Liver (tissue), 9 donors: ENCODE results near the gene SPSB2. TPM values are rescaled to one million over a fixed set of nuclear protein-coding genes. Genes with fewer than 3 reads are reported as not detected.

Experiments used
- DNase-seq: peaks from one replicate; pipeline ENCODE4 v3.0.0-alpha.2; 2017; ENCODE audit warnings: low spot score
- H3K27ac ChIP-seq, 2 donors: one replicate each; pipeline ENCODE4 v1.7.0; 2013; ENCODE audit warnings: inconsistent platforms in 2 of 2, low read length in 2 of 2, control low read depth in 1 of 2, low read depth in 1 of 2, mild to moderate bottlenecking in 1 of 2
- H3K27me3 ChIP-seq, 4 donors: one replicate each; pipeline versions ENCODE4 v1.6.1 to v1.7.0; 2013; ENCODE audit warnings: low read length in 3 of 4, inconsistent platforms in 1 of 4, mild to moderate bottlenecking in 1 of 4, moderate library complexity in 1 of 4; ENCODE audit not compliant: control insufficient read depth in 4 of 4, insufficient read depth in 4 of 4
- H3K36me3 ChIP-seq, 4 donors: one replicate each; pipeline versions ENCODE4 v1.6.1 to v1.7.0; 2013; ENCODE audit warnings: low read length in 3 of 4, mild to moderate bottlenecking in 3 of 4, low read depth in 1 of 4, moderate library complexity in 1 of 4; ENCODE audit not compliant: control insufficient read depth in 4 of 4, insufficient read depth in 3 of 4
- H3K4me1 ChIP-seq, 4 donors: one replicate each; pipeline versions ENCODE4 v1.6.1 to v1.7.0; 2013; ENCODE audit warnings: low read length in 3 of 4, mild to moderate bottlenecking in 3 of 4, moderate library complexity in 1 of 4; ENCODE audit not compliant: control insufficient read depth in 4 of 4, insufficient read depth in 4 of 4
- H3K4me3 ChIP-seq, 3 donors: one replicate each; pipeline versions ENCODE4 v1.6.1 to v1.7.0; 2013; ENCODE audit warnings: low read length in 3 of 3, control low read depth in 1 of 3, low read depth in 1 of 3, mild to moderate bottlenecking in 1 of 3
- H3K9ac ChIP-seq, 2 donors: one replicate each; pipeline ENCODE4 v1.7.0; 2013; ENCODE audit warnings: low read length in 2 of 2, mild to moderate bottlenecking in 2 of 2, moderate library complexity in 2 of 2, control low read depth in 1 of 2, low read depth in 1 of 2
- H3K9me3 ChIP-seq, 4 donors: one replicate each; pipeline versions ENCODE4 v1.6.1 to v1.7.0; 2013; ENCODE audit warnings: low read length in 3 of 4; ENCODE audit not compliant: control insufficient read depth in 4 of 4
- EGR1 ChIP-seq, 2 donors: IDR thresholded peaks; 2 replicates each; pipeline ENCODE4 v1.6.1; 2016 to 2018; ENCODE audit warnings: antibody characterized with exemption in 2 of 2, low read depth in 2 of 2
- FOXA1 ChIP-seq: IDR thresholded peaks from 2 replicates; pipeline ENCODE4 v1.6.1; 2016; ENCODE audit warnings: antibody characterized with exemption
- FOXA2 ChIP-seq: IDR thresholded peaks from 2 replicates; pipeline ENCODE4 v1.6.1; 2016; ENCODE audit warnings: antibody characterized with exemption
- GABPA ChIP-seq, 2 donors: IDR thresholded peaks in 1 of 2; conservative IDR thresholded peaks in 1 of 2; 2 replicates each; pipeline ENCODE4 v1.6.1; 2016; ENCODE audit warnings: antibody characterized with exemption in 2 of 2, mild to moderate bottlenecking in 1 of 2, moderate library complexity in 1 of 2
- HNF4A ChIP-seq, 2 donors: conservative IDR thresholded peaks; 2 replicates each; pipeline ENCODE4 v1.6.1; 2016; ENCODE audit warnings: antibody characterized with exemption in 2 of 2, mild to moderate bottlenecking in 2 of 2
- HNF4G ChIP-seq: IDR thresholded peaks from 2 replicates; pipeline ENCODE4 v1.6.1; 2016; ENCODE audit warnings: antibody characterized with exemption
- JUND ChIP-seq, 2 donors: IDR thresholded peaks; 2 replicates each; pipeline ENCODE4 v1.6.1; 2016; ENCODE audit warnings: antibody characterized with exemption in 2 of 2
- NR2F2 ChIP-seq: IDR thresholded peaks from 2 replicates; pipeline ENCODE4 v1.6.1; 2016; ENCODE audit warnings: antibody characterized with exemption
- RAD21 ChIP-seq, 2 donors: IDR thresholded peaks; 2 replicates each; pipeline ENCODE4 v1.6.1; 2016; ENCODE audit warnings: antibody characterized with exemption in 2 of 2, mild to moderate bottlenecking in 2 of 2
- RXRA ChIP-seq, 2 donors: IDR thresholded peaks; 2 replicates each; pipeline ENCODE4 v1.6.1; 2017 to 2018; ENCODE audit warnings: antibody characterized with exemption in 2 of 2, mild to moderate bottlenecking in 1 of 2
- SP1 ChIP-seq: IDR thresholded peaks from 2 replicates; pipeline ENCODE4 v1.6.1; 2018; ENCODE audit warnings: antibody characterized with exemption, mild to moderate bottlenecking
- TAF1 ChIP-seq: conservative IDR thresholded peaks from 2 replicates; pipeline ENCODE4 v1.6.1; 2016; ENCODE audit warnings: antibody characterized with exemption, mild to moderate bottlenecking
- YY1 ChIP-seq: IDR thresholded peaks from 2 replicates; pipeline ENCODE4 v1.6.1; 2016; ENCODE audit warnings: antibody characterized with exemption, mild to moderate bottlenecking
- WGBS: extraction: QIAGEN DNeasy Blood & Tissue Kit; methylation state at CpG from one replicate; pipeline ENCODE4 v1.1.7; 2013; 5-methylcytosine and 5-hydroxymethylcytosine counted together
- polyA plus RNA-seq, 2 donors: library from polyadenylated mRNA; stranded (reverse) in 1 of 2; unstranded in 1 of 2; fragments of 200-250 nt in 1 of 2; fragments of >200 nt in 1 of 2; fragmentation: Nextera tagmentation in 1 of 2; extraction: Ambion mirVana in 1 of 2; gene quantifications; one replicate each; pipeline versions ENCODE4 v1.2.1 to v1.2.3, GENCODE V29; 2013 to 2015
- total RNA-seq, 2 donors: library from RNA; depleted of rRNA; stranded (reverse); fragments of >200 nt; gene quantifications; one replicate each; pipeline ENCODE4 v1.2.3, GENCODE V29; 2014
- TF ChIP-seq, protein P1 (sequence below): IDR thresholded peaks from 2 replicates; pipeline ENCODE4 v1.6.1; 2016; ENCODE audit warnings: antibody characterized with exemption
- TF ChIP-seq, protein P2 (sequence below): fragments of 150-350 bp; IDR thresholded peaks from 2 replicates; pipeline ENCODE4 v1.5.1; 2017; ENCODE audit warnings: improper control_type of control experiment, low read depth, low read length; ENCODE audit not compliant: missing input control
- TF ChIP-seq, protein P3 (sequence below): IDR thresholded peaks from 2 replicates; pipeline ENCODE4 v1.6.1; 2016; ENCODE audit warnings: antibody characterized with exemption
- TF ChIP-seq, protein P4 (sequence below): IDR thresholded peaks from 2 replicates; pipeline ENCODE4 v1.6.1; 2016; ENCODE audit warnings: antibody characterized with exemption, mild to moderate bottlenecking
- TF ChIP-seq, protein P5 (sequence below): IDR thresholded peaks from 2 replicates; pipeline ENCODE4 v1.6.1; 2016; ENCODE audit warnings: antibody characterized with exemption
- donor health status: healthy.
- donor health status: healthy.
- donor health status: healthy.
- donor health status: healthy.
- donor health status: healthy.

The SPSB2 gene
- total and polyA plus RNA-seq, 4 donors: 3.2 to 4.6 (median 4.1) TPM

DNA sequence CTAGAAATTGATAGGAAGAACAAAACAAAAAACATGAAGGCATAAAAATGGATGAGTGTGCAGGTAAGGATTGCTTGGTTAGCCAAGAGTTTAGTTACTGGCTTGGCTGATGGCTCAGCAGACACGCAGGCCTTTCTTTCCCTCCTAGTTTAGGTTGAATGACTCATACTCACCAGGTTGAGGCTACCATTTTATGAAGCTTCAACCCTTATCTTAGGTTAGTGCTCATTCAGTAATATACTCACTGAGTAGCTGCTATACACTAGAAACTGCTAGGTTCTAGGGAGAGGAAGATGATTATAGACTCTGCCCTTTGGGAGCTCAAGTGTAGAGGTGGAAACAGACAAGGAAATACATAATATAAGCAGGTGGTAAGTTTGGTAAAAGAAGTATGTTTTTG lies 38.8 kb downstream of the SPSB2 start:
- H3K27ac ChIP-seq: no peak overlapping the region
- H3K27me3 ChIP-seq: no peaks in the 10 kb centered on the region
- H3K36me3 ChIP-seq: peaks cover 0 to 2% (median 0%) of the 10 kb centered on the region in 4 donors
- TF ChIP-seq NR2F2 (no peak), FOXA2 (no peak), GABPA (IDR thresholded peaks at IDR 0.05 in 1 of 2, conservative IDR thresholded peaks at IDR 0.05 in 1 of 2) (no peak), SP1 (no peak), HNF4A (conservative IDR thresholded peaks at IDR 0.05) (no peak), EGR1 (IDR thresholded peaks at IDR 0.05; ENCODE audit: low read depth in 2 of 2) (no peak), TAF1 (no peak), JUND (IDR thresholded peaks at IDR 0.05) (no peak), RXRA (IDR thresholded peaks at IDR 0.05) (no peak), RAD21 (IDR thresholded peaks at IDR 0.05) (no peak), HNF4G (no peak), YY1 (no peak), FOXA1 (no peak)
- TF ChIP-seq, protein P1, sequence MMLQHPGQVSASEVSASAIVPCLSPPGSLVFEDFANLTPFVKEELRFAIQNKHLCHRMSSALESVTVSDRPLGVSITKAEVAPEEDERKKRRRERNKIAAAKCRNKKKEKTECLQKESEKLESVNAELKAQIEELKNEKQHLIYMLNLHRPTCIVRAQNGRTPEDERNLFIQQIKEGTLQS: no peak
- TF ChIP-seq, protein P2, sequence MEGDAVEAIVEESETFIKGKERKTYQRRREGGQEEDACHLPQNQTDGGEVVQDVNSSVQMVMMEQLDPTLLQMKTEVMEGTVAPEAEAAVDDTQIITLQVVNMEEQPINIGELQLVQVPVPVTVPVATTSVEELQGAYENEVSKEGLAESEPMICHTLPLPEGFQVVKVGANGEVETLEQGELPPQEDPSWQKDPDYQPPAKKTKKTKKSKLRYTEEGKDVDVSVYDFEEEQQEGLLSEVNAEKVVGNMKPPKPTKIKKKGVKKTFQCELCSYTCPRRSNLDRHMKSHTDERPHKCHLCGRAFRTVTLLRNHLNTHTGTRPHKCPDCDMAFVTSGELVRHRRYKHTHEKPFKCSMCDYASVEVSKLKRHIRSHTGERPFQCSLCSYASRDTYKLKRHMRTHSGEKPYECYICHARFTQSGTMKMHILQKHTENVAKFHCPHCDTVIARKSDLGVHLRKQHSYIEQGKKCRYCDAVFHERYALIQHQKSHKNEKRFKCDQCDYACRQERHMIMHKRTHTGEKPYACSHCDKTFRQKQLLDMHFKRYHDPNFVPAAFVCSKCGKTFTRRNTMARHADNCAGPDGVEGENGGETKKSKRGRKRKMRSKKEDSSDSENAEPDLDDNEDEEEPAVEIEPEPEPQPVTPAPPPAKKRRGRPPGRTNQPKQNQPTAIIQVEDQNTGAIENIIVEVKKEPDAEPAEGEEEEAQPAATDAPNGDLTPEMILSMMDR: no peak
- TF ChIP-seq, protein P3, sequence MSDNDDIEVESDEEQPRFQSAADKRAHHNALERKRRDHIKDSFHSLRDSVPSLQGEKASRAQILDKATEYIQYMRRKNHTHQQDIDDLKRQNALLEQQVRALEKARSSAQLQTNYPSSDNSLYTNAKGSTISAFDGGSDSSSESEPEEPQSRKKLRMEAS: no peak
- TF ChIP-seq, protein P4, sequence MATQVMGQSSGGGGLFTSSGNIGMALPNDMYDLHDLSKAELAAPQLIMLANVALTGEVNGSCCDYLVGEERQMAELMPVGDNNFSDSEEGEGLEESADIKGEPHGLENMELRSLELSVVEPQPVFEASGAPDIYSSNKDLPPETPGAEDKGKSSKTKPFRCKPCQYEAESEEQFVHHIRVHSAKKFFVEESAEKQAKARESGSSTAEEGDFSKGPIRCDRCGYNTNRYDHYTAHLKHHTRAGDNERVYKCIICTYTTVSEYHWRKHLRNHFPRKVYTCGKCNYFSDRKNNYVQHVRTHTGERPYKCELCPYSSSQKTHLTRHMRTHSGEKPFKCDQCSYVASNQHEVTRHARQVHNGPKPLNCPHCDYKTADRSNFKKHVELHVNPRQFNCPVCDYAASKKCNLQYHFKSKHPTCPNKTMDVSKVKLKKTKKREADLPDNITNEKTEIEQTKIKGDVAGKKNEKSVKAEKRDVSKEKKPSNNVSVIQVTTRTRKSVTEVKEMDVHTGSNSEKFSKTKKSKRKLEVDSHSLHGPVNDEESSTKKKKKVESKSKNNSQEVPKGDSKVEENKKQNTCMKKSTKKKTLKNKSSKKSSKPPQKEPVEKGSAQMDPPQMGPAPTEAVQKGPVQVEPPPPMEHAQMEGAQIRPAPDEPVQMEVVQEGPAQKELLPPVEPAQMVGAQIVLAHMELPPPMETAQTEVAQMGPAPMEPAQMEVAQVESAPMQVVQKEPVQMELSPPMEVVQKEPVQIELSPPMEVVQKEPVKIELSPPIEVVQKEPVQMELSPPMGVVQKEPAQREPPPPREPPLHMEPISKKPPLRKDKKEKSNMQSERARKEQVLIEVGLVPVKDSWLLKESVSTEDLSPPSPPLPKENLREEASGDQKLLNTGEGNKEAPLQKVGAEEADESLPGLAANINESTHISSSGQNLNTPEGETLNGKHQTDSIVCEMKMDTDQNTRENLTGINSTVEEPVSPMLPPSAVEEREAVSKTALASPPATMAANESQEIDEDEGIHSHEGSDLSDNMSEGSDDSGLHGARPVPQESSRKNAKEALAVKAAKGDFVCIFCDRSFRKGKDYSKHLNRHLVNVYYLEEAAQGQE: no peak
- TF ChIP-seq, protein P5, sequence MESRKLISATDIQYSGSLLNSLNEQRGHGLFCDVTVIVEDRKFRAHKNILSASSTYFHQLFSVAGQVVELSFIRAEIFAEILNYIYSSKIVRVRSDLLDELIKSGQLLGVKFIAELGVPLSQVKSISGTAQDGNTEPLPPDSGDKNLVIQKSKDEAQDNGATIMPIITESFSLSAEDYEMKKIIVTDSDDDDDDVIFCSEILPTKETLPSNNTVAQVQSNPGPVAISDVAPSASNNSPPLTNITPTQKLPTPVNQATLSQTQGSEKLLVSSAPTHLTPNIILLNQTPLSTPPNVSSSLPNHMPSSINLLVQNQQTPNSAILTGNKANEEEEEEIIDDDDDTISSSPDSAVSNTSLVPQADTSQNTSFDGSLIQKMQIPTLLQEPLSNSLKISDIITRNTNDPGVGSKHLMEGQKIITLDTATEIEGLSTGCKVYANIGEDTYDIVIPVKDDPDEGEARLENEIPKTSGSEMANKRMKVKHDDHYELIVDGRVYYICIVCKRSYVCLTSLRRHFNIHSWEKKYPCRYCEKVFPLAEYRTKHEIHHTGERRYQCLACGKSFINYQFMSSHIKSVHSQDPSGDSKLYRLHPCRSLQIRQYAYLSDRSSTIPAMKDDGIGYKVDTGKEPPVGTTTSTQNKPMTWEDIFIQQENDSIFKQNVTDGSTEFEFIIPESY: no peak
- DNase-seq: no peak
- no peak overlapping the region for H3K4me3 ChIP-seq
- no peak overlapping the region for H3K9ac ChIP-seq
- peaks cover 1 to 3% (median 2%) of the 10 kb centered on the region in 4 donors for H3K4me1 ChIP-seq
- no peaks in the 10 kb centered on the region for H3K9me3 ChIP-seq
- 92% methylated on average over 1 of the region's 1 CpG for WGBS
